Superior temporal gyrus (tissue), 1 donor: ENCODE data around the gene RALGAPA1.
A peak's percentile ranks its signal among the peaks of the same experiment; 100 is the strongest.
"Not testable (repeated sequence)": the region's sequence is repeated elsewhere in the genome, so short reads cannot be mapped to it uniquely, and the experiment has no call there.

Experiments used
- DNase-seq: peaks from one replicate; pipeline ENCODE4 v3.0.0-alpha.2; 2016; ENCODE audit errors: extremely low spot score

RALGAPA1 gene

DNA sequence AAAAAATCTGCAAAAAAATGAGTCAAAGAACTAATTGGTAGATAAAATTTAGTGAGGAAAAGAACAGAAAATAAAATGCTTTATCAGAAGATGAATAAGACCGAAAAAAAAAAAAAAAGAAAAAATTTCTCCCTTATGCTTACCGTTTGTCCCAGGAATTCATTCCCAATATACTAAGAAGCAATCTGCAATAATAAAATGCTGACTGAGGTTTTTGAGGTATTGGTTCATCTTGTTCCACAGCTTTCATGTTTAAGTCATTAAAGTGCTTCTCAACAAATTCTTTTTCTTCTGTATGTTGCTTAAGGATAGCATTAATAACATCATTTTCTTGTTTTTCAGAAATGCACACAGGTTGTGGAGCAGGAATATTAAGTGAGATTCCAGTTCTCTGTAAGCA lies 182.1 kb downstream of the RALGAPA1 start:
- DNase-seq = not testable (repeated sequence)

- not testable (repeated sequence) for DNase-seq
Measured at GRCh38 chr14:35621996-35622395, 187.1 kb downstream of the RALGAPA1 start.

- DNase-seq = not testable (repeated sequence)
Measured at GRCh38 chr14:35619998-35620397, 189.1 kb downstream of the RALGAPA1 start.

DNA sequence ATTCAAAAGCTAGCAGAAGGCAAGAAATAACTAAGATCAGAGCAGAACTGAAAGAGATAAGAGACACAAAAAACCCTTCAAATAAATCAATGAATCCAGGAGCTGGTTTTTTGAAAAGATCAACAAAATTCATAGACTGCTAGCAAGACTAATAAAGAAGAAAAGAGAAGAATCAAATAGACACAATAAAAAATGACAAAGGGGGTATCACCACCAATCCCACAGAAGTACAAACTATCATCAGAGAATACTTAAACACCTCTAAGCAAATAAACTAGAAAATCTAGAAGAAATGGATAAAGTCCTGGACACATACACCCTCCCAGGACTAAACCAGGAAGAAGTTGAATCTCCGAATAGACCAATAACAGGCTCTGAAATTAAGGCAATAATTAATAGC lies 189.6 kb downstream of the RALGAPA1 start:
- DNase-seq = not testable (repeated sequence)

- no peak for DNase-seq
Measured at GRCh38 chr14:35617500-35617899, 191.6 kb downstream of the RALGAPA1 start.

DNA sequence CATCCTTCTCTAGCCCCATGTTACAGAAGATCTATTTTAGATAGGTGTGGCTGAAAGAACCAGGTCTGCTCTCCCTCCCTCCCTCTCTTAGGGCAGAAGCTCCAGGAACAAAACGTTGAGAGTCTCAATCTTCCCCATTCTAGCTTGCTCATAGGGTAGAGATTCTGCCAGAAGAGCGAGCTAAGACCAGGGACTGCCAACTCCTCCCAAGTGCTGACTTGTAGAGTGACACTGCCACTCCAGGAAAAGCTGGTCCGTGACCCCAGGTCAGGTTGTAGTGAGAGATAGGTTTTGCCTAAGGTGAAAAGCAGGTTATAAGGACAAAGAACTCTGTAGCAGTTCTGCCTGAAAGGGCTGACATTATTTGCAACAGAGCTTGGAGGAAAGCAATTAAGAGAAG lies 201.7 kb downstream of the RALGAPA1 start:
- DNase-seq = no peak

- DNase-seq = no peak
Measured at GRCh38 chr14:35600253-35600652, 208.8 kb downstream of the RALGAPA1 start.

GRCh38 chr14:35594616-35595015 lies 214.5 kb downstream of the RALGAPA1 start:
- DNase-seq = no peak

DNA sequence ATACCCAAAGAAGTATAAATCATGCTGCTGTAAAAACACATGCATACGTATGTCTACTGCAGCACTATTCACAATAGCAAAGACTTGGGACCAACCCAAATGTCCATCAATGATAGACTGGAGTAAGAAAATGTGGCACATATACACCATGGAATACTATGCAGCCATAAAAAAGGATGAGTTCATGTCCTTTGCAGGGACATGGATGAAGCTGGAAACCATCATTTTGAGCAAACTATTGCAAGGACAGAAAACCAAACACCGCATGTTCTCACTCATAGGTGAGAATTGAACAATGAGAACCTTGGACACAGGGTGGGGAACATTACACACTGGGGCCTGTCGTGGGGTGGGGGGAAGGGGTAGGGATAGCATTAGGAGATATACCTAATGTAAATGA lies 221.7 kb downstream of the RALGAPA1 start:
- not testable (repeated sequence) for DNase-seq

GRCh38 chr14:35578639-35579038 lies 230.5 kb downstream of the RALGAPA1 start:
- DNase-seq = no peak

- no peak for DNase-seq
Measured at GRCh38 chr14:35578135-35578534, 231.0 kb downstream of the RALGAPA1 start.

DNA sequence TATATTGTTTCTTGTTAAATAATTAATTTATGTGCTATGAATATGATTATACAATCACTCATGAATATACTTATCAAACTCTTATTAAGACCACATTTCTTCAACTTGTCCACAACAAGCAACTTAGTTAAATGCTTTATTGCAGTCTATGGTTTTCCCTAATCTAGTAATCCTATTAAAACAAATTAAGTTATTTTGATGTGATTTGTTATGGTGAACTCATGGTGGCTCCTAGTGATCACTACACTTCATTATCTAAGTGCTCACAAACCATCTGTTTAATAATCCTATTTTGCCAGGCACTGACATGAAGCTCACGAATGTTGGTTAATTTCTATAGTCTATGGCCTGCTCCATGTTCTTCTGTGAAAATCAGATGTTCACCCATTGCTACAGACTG lies 232.2 kb downstream of the RALGAPA1 start:
- DNase-seq = no peak

GRCh38 chr14:35576260-35576659 lies 232.8 kb downstream of the RALGAPA1 start:
- DNase-seq = no peak

DNA sequence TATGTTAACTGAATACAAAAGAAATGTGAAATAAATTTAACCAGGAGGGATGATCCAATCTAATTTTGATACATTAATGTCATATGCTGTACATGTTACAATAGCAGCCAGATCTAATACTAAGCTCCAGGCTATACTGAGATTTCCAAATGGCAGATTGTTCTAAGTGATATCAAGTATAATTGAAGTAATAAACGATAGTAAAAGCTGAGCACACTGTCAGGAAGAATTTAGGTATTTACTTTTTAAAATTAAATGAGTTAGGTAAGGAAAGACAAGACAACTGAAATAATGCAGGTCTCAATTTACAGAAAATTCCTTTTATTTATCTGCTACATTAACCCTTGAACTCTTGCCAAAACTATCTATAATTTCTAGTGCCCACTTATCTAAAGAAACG lies 235.2 kb downstream of the RALGAPA1 start:
- DNase-seq = no peak

- no peak for DNase-seq
Measured at GRCh38 chr14:35571598-35571997, 237.5 kb downstream of the RALGAPA1 start.

GRCh38 chr14:35565871-35566464 lies 243.1 kb downstream of the RALGAPA1 start:
- DNase-seq = no peak

DNA sequence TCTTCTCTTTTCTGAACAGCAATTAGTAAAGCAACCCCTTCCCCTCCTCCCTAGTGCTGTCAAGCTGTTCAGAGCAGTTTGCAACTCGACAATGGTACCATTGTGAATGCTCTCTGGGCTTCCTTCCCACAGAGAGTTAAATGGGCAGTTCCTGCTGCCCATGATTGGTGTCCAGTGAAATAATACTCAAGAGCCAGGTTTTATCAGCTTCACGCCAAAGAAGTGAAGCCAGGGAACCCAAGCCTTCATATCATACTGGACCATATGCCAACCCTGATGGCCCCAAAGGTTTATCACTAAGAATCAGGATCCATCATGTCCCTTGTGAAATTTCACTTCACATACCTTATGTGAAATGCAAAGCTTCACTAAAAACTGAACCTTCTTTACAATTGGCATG lies 250.4 kb downstream of the RALGAPA1 start:
- DNase-seq = peak; percentile 71

DNA sequence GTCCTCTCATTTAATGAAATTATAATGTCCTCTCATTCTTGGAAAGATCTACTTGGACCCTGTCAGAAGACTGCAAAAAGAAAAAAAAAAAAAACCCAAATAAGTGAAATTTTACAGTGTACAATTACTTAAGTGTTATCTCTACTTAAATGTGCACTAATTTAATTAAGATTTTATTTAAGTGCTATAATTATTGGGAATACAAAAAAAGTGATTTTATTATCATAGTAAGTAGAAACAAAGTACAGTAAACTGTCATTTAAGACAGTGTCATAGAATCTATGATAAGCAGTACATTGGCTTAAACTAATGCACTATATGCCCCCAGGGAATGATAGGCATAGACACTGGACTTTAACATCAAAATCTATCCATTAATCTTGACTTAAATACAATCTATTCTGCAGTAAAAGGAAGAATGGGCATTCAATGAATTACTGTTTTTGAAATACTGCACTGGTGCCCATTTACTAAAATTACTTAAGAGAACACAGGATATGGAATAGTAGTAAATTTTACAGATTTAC lies 251.8 kb downstream of the RALGAPA1 start:
- DNase-seq = no peak

GRCh38 chr14:35556548-35556947 lies 252.5 kb downstream of the RALGAPA1 start:
- DNase-seq = no peak

DNA sequence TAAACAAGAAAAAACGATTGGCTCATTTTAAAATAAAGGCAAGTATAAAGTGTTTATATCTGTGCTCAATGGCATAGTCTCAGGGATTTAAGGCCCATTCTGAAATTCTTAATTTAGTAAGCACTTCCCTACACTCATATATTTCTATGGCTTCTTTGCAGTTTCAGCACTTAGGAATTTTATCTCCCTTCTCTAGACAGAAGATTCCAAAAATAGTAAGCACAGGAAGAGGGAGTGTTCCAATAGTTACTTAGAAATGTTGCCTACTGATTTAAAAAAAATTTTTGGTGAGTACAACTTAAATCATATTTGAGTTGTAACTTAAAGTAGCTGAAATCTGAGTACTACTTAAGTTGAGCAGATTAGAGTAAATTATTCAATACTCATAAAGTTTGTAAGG lies 255.3 kb downstream of the RALGAPA1 start:
- DNase-seq = no peak

DNA sequence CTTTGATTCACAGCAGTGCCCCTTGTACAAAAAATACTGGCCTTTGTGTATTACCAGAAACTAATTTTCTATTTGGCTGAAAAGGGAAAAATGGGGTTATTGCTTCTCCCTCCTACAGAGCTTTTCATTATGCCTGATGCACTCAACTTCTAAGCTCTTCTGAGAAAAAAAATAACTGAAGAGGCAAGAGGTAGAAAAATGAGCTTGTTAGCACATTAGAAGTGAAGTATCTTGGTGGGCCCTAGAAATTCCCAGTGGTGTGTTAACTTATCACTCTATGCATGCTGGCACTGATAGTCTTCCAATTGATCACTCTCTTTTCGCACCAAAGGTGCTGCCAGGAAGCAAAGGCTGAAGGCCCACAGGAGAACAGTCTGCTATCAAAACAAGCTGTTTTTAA lies 258.0 kb downstream of the RALGAPA1 start:
- DNase-seq = no peak

GRCh38 chr14:35549551-35549950 lies 259.5 kb downstream of the RALGAPA1 start:
- no peak for DNase-seq

GRCh38 chr14:35543006-35543405 lies 266.1 kb downstream of the RALGAPA1 start:
- no peak for DNase-seq

DNA sequence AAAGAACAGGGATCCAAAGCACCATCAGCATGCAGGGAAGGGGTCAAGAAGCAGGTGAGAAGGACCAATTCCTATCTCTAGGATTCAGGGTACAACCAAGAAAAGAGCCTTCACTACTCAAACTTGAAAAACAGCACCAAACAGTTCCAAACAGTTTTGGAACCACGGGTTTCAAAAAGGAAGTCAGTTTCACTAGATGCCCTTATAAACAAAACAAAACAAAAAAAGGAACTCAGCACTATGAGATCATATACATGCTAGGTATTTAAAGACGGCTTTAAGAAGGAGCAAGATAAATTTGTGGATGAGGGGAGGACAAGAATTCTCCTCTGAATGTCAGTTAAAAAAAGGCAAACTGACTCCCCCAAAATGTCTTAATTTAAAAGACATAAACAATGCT lies 269.1 kb downstream of the RALGAPA1 start:
- no peak for DNase-seq
